HepG2 (cell line): ENCODE measurements around the gene CLEC16A. TPM values are rescaled to one million over a fixed set of nuclear protein-coding genes. Genes with fewer than 3 reads are reported as not detected.

Experiments
- BRCA1 ChIP-seq: sonication (generic); formaldehyde crosslinking; IDR thresholded peaks from 2 replicates; pipeline ENCODE4 v1.4.0; 2020; ENCODE audit warnings: missing genetic modification reagents
- DBP ChIP-seq: sonication (generic); formaldehyde crosslinking; IDR thresholded peaks from 2 replicates; pipeline ENCODE4 v1.4.0; 2020; ENCODE audit warnings: missing genetic modification reagents; ENCODE audit errors: not compliant biosample characterization
- HNF1B ChIP-seq: sonication (generic); formaldehyde crosslinking; IDR thresholded peaks from 2 replicates; pipeline ENCODE4 v1.5.1; 2020; ENCODE audit warnings: mild to moderate bottlenecking, moderate library complexity, missing genetic modification reagents
- IRF9 ChIP-seq: sonication (generic); formaldehyde crosslinking; IDR thresholded peaks from 2 replicates; pipeline ENCODE4 v1.8.0; 2022; ENCODE audit warnings: missing genetic modification reagents, mild to moderate bottlenecking, borderline replicate concordance
- MIXL1 ChIP-seq: IDR thresholded peaks from 2 replicates; pipeline ENCODE4 v1.6.1; 2016
- NCOA2 ChIP-seq: sonication (generic); formaldehyde crosslinking; IDR thresholded peaks from 2 replicates; pipeline ENCODE4 v1.8.0; 2022; ENCODE audit warnings: inconsistent platforms
- PHF21A ChIP-seq: sonication (generic); formaldehyde crosslinking; IDR thresholded peaks from 2 replicates; pipeline ENCODE4 v1.5.0; 2020; ENCODE audit warnings: mild to moderate bottlenecking, missing genetic modification reagents
- RARG ChIP-seq: sonication (generic); formaldehyde crosslinking; IDR thresholded peaks from 2 replicates; pipeline ENCODE4 v1.4.0; 2020; ENCODE audit warnings: low read depth, mild to moderate bottlenecking, missing genetic modification reagents
- RBM39 ChIP-seq: fragments of 200-400 bp; formaldehyde crosslinking; IDR thresholded peaks from one replicate; pipeline ENCODE4 v1.6.1; 2018; ENCODE audit warnings: antibody characterized with exemption, mild to moderate bottlenecking, low read depth, low read length; ENCODE audit not compliant: poor library complexity, severe bottlenecking
- ZFP90 ChIP-seq: sonication (generic); formaldehyde crosslinking; IDR thresholded peaks from 2 replicates; pipeline ENCODE4 v1.8.0; 2022; ENCODE audit warnings: missing genetic modification reagents, mild to moderate bottlenecking, inconsistent platforms, borderline replicate concordance
- ZNF205 ChIP-seq: IDR thresholded peaks from 2 replicates; pipeline ENCODE4 v1.6.1; 2018; ENCODE audit warnings: missing biosample characterization, missing genetic modification reagents
- ZNF318 ChIP-seq: sonication (generic); formaldehyde crosslinking; IDR thresholded peaks from 2 replicates; pipeline ENCODE4 v1.4.0; 2020; ENCODE audit warnings: mild to moderate bottlenecking, missing genetic modification reagents
- ZNF383 ChIP-seq: sonication (generic); formaldehyde crosslinking; IDR thresholded peaks from 2 replicates; pipeline ENCODE4 v1.4.0; 2020; ENCODE audit warnings: missing genetic modification reagents, mild to moderate bottlenecking, borderline replicate concordance
- ZNF784 ChIP-seq: sonication (generic); formaldehyde crosslinking; IDR thresholded peaks from 2 replicates; pipeline ENCODE4 v1.5.1; 2020; ENCODE audit warnings: missing genetic modification reagents, mild to moderate bottlenecking, borderline replicate concordance
- ZSCAN20 ChIP-seq: sonication (generic); formaldehyde crosslinking; IDR thresholded peaks from 2 replicates; pipeline ENCODE4 v1.4.0; 2020; ENCODE audit warnings: missing genetic modification reagents, mild to moderate bottlenecking, borderline replicate concordance
- polyA plus RNA-seq, 8 experiments: library from polyadenylated mRNA; depleted of rRNA in 3 of 8; stranded (reverse) in 7 of 8; unstranded in 1 of 8; fragments of >200 nt; fragmentation: Illumina TruSeq in 4 of 8; extraction: Trizol in 4 of 8; gene quantifications; 2 replicates each; pipeline versions ENCODE4 v1.2.1 to v1.2.3, GENCODE V29; 2011 to 2016; ENCODE audit warnings: low read depth in 4 of 8, missing spikeins in 1 of 8, mixed read lengths in 1 of 8; ENCODE audit not compliant: insufficient read depth in 1 of 8
- total RNA-seq, 5 experiments: library from RNA; depleted of rRNA; stranded (reverse); fragments of >200 nt; fragmentation: Illumina TruSeq; extraction: Trizol; gene quantifications; 2 replicates each; pipeline ENCODE4 v1.2.3, GENCODE V29; 2016; ENCODE audit warnings: low read depth in 1 of 5

The CLEC16A gene
- total and polyA plus RNA-seq, 2 of the 13 experiments (the other 11 are each of a cell fraction or from before 2014, with no cell fraction given): 8.5 to 10.3 TPM

GRCh38 chr16:11224096-11224893 is 279.9 kb downstream of the CLEC16A start (continued):
- TF ChIP-seq ZNF318 (no peak), IRF9 (CRISPR knock-in tag) (0 out of 2 replicates have a peak, but pooled peaks have one; percentile 32), RBM39 (no peak), ZNF205 (CRISPR knock-in tag) (peak; percentile 66; the same call in 1 of the 2 replicates), RARG (CRISPR knock-in tag) (no peak), ZNF383 (CRISPR knock-in tag) (no peak), BRCA1 (peak; percentile 70; the same call in 1 of the 2 replicates), ZNF784 (CRISPR knock-in tag) (no peak), MIXL1 (CRISPR knock-in tag) (0 out of 2 replicates have a peak, but pooled peaks have one; percentile 46), PHF21A (CRISPR knock-in tag) (0 out of 2 replicates have a peak, but pooled peaks have one; percentile 45), NCOA2 (0 out of 2 replicates have a peak, but pooled peaks have one; percentile 33), HNF1B (CRISPR knock-in tag) (no peak), ZFP90 (0 out of 2 replicates have a peak, but pooled peaks have one; percentile 88), ZSCAN20 (CRISPR knock-in tag) (0 out of 2 replicates have a peak, but pooled peaks have one; percentile 72), DBP (CRISPR knock-in tag) (no peak)
